ENCODE data around the gene PPP2R3B.
"Not testable (repeated sequence)": the region's sequence is repeated elsewhere in the genome, so short reads cannot be mapped to it uniquely, and the experiment has no call there.

PPP2R3B gene

DNA sequence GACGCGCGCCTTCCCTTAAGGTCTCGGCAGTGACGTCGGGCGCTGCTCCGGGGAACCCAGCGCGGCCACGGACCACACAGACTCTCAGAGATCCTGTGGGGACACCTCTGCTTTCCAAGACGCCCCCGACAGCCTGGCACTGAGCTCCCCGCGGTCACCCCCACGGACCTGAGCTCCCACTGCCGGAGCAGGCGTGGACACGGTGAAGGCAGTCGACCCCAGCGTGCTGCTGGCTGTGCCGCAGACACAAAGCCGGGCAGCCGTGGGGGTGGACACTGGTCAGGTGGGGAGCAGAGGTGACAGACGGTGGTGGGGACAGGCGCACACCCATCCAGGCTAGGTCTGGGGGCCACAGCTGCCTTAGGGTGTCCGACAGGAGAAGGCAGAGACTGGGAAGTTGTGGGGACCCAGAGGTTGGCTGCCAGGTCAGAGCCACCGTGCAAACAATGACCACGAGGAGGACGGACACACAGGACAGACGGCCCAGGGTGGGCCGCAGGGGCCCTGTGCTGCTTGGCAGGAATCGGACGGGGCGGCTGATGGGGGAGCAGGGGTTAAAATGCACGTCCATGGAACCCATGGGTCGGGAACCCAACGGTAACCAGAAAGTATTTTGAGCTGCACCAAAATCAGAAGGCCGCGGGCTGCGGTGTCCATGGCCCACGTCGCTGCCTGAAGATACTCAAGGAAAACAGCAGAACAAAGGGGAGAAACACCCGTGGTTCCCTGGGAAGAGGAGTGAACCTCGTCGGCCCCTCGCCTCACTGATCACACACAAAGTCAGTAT is 51.5 kb downstream of the PPP2R3B start:
- no peak for DNase-seq

DNA sequence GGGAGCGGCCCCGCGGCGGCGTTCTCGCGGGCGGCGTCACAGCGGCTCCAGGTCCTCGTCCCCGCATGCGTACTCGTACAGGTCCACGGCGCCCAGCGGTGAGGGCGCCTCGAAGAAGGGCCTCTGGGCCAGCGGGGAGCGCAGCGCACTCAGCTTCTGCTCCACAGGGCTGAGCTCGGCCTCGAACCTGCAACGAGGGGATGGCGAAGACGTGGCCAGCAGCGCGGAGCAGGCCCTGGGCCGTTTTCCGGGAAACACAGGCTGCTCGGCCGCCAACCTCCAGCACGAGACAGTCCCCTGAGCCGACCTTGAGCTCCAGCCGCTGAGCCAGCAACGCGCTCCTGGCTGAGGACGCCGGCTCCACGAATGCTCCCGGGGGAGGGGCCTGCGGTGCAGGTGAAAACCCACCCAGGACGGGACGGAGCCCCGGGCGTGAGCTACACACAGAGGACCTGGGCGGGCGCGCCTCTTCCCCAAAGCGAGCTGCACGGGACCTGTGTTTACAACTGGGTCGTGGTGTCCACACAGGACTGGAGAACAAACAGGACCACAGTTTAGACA is 52.3 kb downstream of the PPP2R3B start:
- no peak for DNase-seq

DNA sequence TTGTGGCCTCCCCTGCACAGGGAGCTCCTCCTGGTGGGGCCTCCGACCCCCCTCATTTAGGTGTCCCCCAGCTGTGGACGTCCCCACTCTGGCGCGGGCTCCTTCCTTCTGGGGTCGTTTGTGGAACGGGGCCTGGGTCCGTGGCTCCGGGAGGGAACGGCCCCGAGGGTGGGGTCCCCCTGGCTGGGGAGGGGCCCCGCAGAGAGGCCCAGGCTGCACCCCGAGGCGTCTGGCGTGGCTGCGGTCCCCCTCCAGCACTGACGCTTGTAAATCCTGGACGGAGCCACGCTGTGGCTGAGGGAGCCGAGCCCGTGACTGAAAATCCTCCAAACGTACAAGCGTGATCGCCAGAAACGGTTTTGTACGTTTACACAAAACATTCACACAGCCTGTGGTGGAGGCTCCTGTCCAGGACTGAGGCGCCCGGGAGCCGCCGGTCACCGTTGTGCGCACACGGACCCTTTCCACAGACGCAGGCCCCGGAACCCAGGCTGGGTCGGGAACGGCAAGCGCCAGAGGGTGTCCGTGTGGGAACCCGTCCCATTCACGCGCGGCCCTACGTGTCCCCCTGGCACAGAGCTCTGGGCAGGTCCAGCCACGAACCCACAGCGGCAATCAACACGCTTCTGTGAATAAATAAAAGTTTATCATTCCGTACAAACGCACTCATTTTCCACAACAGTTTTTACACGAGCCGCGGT is 52.9 kb downstream of the PPP2R3B start:
- no peak for DNase-seq

DNA sequence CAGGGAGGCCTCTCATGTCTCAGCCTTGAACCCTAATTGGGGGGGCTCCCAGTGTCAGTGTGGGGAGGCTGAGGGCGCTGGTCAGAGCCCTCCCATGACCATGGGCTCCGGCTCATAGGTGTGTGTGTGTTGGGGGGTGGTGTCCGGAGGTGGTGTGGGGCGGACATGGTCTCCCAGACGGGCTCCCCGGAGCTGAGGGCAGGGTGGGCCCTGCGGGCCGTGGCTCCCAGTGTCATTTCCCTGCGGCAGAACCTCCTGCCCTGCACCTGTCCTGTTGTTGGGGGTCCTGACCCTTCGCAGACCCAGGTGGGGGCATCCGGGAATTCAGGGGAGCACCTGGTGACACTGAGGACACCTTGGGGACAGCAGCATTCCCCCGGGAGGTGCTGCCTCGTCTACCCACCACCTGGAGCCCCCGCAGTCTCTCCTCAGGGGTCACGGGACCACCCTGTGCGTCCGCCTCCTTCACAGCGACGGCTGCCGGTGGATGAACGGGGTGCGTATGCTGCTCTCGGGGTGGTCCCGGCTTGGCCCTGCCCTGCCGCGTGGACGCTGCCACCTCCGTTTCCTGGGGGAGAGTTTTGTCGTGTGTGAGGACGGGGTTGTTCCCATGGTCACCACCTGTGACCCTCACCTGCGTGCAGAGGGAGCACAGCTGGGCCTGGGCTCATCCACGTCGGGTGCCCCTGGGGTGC is 53.6 kb downstream of the PPP2R3B start:
- DNase-seq = no peak

DNA sequence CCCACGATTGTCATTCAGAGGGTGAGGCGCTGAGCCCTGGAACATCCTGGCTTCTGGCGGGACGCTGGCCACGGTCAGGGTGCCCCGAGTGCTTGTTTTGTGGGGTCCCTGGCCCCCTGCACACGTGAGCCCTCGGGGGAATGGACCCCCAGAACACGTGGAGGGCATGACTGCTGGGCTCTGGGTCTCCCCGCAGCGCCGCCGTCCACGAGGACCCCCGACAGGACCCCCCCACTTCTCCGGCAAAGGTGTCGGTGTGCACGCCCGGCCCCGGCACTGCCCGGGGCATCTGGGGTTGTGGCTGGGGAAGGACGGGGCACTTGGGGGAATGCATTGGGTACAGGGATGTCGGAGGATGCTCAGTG is 54.2 kb downstream of the PPP2R3B start:
- no peak for DNase-seq

DNA sequence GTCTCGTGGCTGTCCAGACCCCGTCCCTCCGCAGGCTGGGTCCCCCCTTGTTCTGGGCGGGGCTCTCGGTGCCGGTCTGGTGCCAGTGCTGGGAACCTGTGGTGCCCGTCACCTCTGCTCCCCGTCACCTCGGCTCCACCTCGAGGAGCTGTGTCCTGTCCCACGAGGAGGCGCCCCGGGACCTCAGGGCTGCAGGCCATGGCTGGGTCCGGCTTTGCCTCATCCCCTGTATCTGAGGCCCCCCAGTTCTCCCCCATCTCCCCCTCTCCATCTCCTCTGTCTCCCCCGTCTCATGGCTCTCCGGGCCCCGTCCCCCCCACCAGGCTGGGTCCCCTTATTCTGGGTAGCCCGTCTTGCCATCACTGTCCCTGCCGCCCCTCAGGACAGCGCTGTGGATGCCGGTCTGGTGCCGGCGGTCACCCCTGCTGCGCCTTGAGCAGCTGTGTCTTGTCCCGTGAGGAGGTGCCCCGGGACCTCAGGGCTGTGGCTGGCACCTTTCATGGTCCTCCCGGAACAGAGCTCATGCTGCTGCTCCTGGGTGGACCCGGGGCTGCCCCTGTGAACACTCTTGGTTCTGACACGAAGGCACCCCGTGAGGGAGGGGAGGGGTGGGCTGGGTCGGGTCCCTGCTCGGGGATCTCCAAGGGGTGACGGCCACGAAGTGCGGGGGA is 54.7 kb downstream of the PPP2R3B start:
- DNase-seq = no peak

DNA sequence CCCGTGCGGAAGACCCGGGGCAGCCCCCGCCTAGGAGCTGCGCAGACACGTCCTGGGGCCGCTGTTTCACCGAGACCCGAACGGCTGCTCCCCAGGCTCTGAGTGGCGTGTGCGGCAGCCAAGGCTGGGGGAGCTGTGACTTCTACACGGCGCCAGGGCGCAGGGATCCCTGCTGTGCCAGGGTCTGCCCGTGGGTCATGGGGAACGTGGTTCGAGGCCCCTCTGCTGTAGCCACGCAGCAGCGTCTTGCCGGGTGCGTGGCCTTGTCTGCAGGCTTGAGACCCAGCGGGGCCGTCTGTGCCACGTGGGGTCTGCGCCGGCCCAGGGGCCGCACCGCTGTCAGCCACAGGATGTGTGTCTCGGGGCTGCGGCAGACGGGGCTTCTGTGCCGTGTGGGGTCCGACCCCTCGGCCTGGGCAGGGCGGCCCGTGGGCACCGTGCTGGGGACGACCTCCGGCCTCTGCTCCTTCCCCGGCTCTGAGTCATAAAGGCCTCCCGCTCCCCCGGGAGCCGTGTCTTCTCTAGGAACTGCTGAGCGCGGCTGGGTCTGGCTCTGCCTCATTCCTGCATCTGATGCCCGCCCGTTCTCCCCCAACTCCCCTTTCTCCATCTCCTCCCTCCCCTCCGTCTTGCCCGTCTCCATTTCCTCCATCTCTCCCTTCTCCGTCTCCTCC is 55.4 kb downstream of the PPP2R3B start:
- no peak for DNase-seq

DNA sequence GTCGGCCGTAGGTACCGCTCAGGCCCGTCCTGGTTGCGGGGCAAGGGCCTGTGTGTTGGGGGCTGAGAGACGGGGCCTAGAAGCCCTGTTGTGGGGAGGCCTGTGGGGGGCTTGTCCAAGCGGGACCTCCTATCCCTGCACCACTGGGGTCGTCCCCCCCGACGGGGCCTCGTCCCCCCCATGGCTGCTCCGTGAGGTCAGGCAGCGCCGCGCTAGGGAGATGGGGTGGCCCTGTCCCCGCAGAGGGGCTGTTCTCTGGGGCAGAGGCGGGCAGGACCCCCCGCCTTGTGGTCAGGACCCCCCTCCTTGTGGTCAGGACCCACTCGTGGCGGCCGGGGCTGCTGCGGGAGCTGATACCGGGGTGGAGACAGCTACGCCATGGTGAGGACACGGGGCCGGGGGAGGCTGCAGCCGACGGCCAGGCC is 56.0 kb downstream of the PPP2R3B start:
- DNase-seq = no peak

DNA sequence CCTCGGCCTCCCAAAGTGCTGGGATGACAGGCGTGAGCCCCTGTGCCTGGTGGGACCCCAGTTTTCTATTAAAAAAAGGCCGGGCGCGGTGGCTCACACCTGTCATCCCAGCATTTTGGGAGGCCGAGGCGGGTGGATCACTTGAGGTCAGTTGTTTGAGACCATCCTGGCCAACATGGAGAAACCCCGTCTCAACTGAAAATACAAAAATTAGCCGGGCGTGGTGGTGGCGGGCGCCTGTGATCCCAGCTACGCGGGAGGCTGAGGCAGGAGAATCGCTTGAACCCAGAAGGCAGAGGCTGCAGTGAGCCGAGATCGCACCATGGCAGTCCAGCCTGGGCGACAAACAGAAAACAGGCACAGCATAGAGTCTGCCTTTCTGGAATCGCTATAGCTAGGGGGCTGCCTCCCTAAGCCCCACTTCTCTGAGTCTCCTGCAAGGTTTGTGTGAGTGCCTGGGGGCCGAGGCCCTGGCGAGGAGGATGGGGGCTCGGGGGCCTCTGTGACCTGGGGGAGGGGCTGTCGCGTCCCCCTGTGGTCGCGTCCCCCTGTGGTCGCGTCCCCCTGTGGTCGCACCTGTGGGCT is 56.5 kb downstream of the PPP2R3B start:
- not testable (repeated sequence) for DNase-seq

DNA sequence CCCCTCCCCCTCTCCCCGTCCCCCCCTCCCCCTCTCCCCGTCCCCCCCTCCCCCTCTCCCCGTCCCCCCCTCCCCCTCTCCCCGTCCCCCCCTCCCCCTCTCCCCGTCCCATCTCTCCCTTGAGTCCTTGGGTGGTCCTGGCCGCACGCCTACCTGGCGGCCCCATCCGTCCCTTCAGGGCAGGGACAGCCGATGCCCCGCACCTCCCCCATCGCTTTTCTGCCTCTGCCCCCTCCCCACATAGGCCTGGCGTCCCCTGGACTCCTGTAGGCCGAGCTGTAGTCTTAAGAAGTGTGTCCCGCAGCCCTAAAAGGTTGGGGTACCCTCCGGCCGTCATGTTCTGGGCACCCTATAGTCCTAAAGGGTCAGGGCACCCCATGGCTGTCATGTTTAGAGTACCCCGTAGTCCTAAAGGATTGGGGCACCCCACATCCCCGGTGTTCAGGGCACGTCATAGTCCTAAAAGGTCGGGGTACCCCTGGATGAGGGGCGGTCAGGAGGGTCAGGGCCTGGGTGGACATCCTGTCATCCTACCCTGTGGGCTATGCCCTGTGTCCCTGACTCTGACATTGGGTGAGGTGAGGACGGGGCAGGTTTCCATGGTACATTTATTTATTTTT is 57.3 kb downstream of the PPP2R3B start:
- no peak for DNase-seq

DNA sequence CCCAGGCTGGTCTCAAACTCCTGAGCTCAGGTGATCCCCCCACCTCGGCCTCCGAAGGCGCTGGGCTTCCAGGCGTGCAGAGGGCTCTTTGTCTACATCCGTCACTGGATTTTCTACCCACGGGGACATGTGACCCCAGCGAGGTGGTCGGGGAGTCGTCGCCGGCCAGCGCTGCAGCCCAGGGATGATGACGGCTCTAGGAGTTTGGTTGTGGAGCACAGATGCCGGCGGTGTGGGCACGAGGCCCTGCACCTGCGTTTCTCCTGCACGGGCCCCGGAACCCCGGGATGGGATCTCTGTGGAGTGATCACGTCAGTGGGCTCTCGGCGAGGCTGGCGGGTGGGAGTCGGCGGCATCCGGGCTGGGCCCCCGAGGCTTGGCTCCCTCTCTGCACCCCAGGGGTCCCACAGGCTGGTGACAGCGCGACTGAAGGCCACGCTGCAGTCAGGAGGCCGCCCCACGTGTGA is 59.0 kb downstream of the PPP2R3B start:
- DNase-seq = no peak

DNA sequence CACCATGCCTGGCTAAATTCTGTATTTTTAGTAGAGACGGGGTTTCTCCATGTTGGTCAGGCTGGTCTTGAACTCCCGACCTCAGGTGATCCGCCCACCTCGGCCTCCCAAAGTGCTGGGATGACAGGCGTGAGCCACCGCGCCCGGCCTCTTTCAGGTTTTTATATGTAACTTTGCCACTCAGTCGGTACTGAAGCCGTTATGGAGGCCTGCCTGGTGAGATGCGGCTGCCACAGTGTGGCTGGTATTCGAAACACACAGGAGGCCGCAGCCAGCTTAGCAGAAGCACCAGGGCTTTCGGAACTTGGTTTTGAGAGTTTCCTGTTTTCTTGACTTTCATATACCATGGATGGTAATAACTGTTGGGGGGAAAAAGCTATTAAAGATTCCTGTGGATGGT is 62.0 kb downstream of the PPP2R3B start:
- not testable (repeated sequence) for DNase-seq

DNA sequence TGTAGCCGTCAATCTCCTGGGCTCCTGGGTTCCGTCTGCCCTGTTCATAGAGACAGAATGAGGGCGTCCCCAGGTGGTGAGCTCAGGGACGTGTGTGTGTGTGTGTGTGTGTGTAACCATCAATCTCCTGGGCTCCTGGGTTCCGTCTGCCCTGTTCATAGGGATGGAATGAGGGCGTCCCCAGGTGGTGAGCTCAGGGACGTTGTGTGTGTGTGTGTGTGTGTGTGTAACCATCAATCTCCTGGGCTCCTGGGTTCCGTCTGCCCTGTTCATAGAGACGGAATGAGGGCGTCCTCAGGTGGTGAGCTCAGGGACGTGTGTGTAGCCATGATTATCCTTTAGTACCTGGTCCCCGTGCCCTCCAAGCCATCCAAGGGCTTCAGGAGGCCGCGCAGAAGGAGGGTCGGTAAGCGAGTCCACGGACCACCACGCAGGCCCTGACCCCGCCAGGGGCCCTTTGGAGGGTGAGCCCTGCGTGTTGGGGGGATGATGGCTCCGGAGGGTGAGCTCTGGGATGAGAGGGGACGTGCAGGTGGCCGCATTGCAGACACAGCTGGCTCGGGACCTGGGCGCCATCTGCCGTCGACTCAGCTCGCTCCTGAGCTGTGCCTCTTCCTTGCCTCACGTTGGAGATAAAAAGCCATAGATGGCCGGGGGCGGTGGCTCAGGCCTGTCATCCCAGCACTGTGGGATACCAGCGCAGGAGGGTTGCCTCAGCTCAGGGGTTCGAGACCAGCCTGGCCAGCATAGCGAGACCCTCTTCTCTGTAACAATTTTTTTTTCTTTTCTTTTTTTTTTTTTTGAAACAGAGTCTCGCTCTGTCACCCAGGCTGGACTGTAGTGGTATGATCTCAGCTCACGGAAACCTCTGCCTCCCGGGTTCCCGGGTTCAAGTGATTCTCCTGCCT is 62.7 kb downstream of the PPP2R3B start:
- DNase-seq = no peak

DNA sequence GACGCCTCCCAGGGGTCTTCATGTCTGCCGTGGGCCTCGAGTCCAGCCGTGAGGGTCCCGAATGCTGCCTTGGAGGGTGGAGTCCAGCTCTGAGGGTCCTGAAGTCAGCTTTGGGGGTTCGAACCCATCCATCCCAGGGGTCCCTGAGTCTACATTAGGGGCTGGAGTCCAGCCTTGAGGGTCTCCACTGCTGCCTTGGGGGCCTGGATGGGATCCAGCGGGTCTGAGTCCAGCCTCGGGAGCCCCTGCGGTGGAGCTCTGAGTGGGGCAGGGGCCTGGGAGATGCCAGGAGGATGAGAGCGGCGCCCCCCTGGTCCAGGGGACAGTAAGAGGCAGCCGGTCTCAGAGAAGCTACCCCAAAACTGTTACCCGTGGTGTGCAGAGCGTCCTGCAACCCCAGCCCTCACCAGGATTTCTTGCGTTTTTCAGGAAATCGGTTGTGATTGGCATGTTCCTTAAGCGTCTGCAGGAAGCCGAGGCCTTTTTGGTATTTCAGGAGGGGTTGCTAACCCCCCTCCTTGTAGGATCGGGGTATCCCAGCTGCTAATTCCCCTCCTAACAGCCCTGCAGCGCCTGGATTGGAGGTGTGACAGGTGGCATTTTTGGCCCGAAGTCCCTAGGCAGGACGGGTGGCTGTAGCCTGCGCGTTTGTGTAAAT is 66.5 kb downstream of the PPP2R3B start:
- peak; percentile 13 for DNase-seq

DNA sequence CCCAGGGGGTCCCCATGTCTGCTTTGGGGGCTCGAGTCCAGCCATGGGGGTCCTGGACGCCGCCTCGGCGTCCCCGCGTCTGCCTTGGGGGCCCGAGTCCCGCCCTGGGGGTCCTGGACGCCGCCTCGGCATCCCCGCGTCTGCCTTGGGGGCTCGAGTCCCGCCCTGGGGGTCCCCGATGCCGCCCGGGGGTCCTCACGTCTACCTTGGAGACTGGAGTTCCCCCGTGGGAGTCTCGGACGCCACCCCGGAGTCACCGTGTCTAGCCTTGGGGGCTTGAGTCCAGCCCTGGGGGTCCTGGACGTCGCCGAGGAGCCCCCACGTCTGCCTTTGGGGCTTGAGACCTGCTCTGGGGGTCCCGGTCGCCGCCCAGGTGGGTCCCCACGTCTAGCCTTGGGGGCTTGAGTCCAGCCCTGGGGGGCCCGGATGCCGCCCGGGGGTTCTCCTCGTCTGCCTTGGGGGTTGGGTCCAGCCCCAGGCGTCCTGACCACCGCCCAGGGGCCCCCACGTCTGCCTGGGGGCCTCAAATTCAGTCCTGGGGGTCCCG is 67.1 kb downstream of the PPP2R3B start:
- DNase-seq = peak; percentile 14

DNA sequence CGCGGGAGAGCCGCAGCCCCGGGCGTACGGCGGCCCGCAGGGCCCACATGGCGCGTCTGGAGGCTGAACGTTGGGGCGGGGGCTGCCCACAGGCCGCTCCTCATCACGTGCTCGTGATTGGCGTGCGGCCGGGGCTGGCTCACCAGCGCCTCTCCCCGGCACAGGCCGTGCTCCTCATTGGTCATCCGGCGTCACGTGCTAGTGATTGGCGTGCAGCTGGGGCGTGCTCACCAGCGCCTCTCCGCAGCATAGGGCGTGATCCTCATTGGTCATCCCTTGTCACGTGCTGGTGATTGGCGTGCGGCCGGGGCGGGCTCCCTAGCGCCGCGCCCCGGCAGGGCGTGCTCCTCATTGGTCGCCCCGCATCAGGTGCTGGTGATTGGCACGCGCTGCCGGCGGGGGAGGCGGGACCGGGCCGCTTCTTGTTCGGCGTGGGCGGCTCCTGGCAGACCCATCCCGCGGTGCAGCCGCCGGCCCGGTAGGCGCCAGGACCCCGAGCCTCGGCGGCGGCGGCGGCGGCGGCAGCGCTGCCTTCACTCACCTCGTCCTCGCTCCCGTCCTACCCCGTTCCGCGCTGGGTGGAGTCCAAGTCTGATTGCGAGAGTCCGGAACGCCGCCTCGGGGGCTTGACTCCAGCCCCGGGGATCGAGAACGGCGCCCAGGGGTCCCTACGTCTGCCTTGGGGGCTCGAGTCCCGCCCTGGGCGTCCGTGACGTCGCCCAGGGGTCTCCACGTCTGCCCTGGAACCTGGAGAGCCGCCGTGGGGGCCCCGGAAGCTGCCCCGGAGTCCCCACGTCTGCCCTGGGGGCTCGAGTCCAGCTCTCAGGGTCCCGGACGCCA is 67.7 kb downstream of the PPP2R3B start, which contains the start of gene GTPBP6:
GTPBP6 (minus strand) TSS at position 58 of the 840 bp plus-strand sequence; CDS start at position 49, 9 bp downstream.
- DNase-seq = peak; percentile 100

DNA sequence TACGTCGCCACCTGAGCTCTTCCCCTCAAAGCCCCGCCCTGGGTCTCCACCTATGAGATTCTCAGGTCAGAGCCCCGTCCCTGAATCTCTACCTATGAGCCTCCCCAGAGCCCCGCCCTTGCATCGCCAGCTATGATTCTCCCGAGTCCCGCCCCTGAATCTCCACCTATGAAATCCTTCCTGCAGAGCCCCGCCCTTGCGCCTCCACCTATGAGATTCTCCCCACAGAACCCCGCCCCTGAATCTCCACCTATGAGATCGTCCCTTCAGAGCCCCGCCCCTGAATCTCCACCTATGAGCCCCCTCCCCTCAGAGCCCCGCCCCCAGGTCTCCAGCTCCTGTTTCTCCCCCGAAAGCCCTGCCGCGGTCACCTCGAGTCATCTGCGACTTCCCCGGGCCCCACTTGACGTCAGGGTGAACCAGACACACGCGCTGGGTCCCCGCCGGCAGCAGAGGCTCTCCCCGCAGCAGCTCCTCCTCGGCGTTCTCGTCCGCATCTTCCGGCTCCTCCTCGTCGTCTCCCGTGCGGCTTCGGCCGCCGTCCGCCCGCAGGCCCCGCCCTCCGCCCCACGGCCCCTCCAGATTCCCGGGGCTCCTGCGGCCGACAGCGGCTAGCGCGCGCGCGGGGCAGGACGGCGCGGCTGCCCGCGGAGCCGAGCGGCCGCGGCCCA is 68.5 kb downstream of the PPP2R3B start:
- DNase-seq = peak; percentile 99

Measured in CD4-positive, alpha-beta T cell treated with Interleukin-15 for 1 hour (primary cell).